Mesenchymal stem cell (in vitro differentiated cells and primary cell): ENCODE results near the gene ALG14.

Experiments used
- DNase-seq: peaks from one replicate; pipeline ENCODE4 v3.0.0-alpha.2; 2013
- H2AFZ ChIP-seq: one replicate; pipeline ENCODE4 v1.6.1; 2013; ENCODE audit warnings: low read depth, mild to moderate bottlenecking, control low read depth, inconsistent platforms, low read length, moderate library complexity
- H2AK5ac ChIP-seq: 2 replicates; pipeline ENCODE4 v1.6.1; 2013; ENCODE audit warnings: low read length, moderate library complexity, mild to moderate bottlenecking, inconsistent platforms; ENCODE audit not compliant: severe bottlenecking
- H2BK120ac ChIP-seq: one replicate; pipeline ENCODE4 v1.6.1; 2013; ENCODE audit warnings: low read depth, mild to moderate bottlenecking, inconsistent platforms, low read length, moderate library complexity
- H2BK12ac ChIP-seq, 2 experiments: one replicate each; pipeline ENCODE4 v1.6.1; 2013; ENCODE audit warnings: inconsistent platforms in 2 of 2, low read length in 2 of 2, mild to moderate bottlenecking in 2 of 2, moderate library complexity in 2 of 2, control low read depth in 1 of 2
- H2BK15ac ChIP-seq: one replicate; pipeline ENCODE4 v1.6.1; 2013; ENCODE audit warnings: mild to moderate bottlenecking, low read depth, inconsistent platforms; ENCODE audit not compliant: poor library complexity, severe bottlenecking
- H2BK5ac ChIP-seq: 2 replicates; pipeline ENCODE4 v1.6.1; 2013; ENCODE audit warnings: low read depth, mild to moderate bottlenecking, low read length, control low read depth, inconsistent platforms; ENCODE audit not compliant: poor library complexity, severe bottlenecking
- H3K14ac ChIP-seq, 2 experiments: one replicate each; pipeline ENCODE4 v1.6.1; 2013; ENCODE audit warnings: inconsistent platforms in 2 of 2, low read length in 2 of 2, control low read depth in 1 of 2, mild to moderate bottlenecking in 1 of 2, moderate library complexity in 1 of 2
- H3K18ac ChIP-seq, 2 experiments: one replicate each; pipeline ENCODE4 v1.6.1; 2013; ENCODE audit warnings: inconsistent platforms in 2 of 2, low read length in 2 of 2, control low read depth in 1 of 2, low read depth in 1 of 2, mild to moderate bottlenecking in 1 of 2
- H3K23ac ChIP-seq, 2 experiments: one replicate each; pipeline ENCODE4 v1.6.1; 2013; ENCODE audit warnings: inconsistent platforms in 2 of 2, low read length in 2 of 2, mild to moderate bottlenecking in 2 of 2, moderate library complexity in 2 of 2, control low read depth in 1 of 2
- H3K27ac ChIP-seq: 2 replicates; pipeline ENCODE4 v1.5.1; 2013; ENCODE audit warnings: mild to moderate bottlenecking, moderate library complexity, low read length, control low read depth, inconsistent platforms; ENCODE audit not compliant: poor library complexity, severe bottlenecking
- H3K27me3 ChIP-seq, 2 experiments: 2 replicates each; pipeline versions ENCODE4 v1.6.1 to v1.7.0; 2013; ENCODE audit warnings: low read length in 2 of 2, mild to moderate bottlenecking in 2 of 2, moderate library complexity in 2 of 2, control low read depth in 1 of 2, inconsistent platforms in 1 of 2; ENCODE audit not compliant: control insufficient read depth in 1 of 2, insufficient read depth in 1 of 2
- H3K36me3 ChIP-seq, 2 experiments: 2 replicates each; pipeline versions ENCODE4 v1.6.1 to v1.7.0; 2013; ENCODE audit warnings: low read length in 2 of 2, control low read depth in 1 of 2, inconsistent platforms in 1 of 2, low read depth in 1 of 2, mild to moderate bottlenecking in 1 of 2; ENCODE audit not compliant: insufficient read depth in 2 of 2, control insufficient read depth in 1 of 2
- H3K4ac ChIP-seq, 2 experiments: one replicate each; pipeline ENCODE4 v1.6.1; 2013; ENCODE audit warnings: inconsistent platforms in 2 of 2, low read length in 2 of 2, mild to moderate bottlenecking in 2 of 2, moderate library complexity in 2 of 2, control low read depth in 1 of 2, low read depth in 1 of 2
- H3K4me1 ChIP-seq: 2 replicates; pipeline ENCODE4 v1.6.1; 2013; ENCODE audit warnings: low read depth, low read length, control low read depth; ENCODE audit not compliant: control insufficient read depth, insufficient read depth
- H3K4me2 ChIP-seq: 2 replicates; pipeline ENCODE4 v1.6.1; 2013; ENCODE audit warnings: low read length, mild to moderate bottlenecking, inconsistent platforms; ENCODE audit not compliant: poor library complexity, severe bottlenecking
- H3K4me3 ChIP-seq, 2 experiments: 2 replicates each; pipeline versions ENCODE4 v1.5.1 to v1.7.0; 2013; ENCODE audit warnings: low read length in 2 of 2, mild to moderate bottlenecking in 2 of 2, control low read depth in 1 of 2, low read depth in 1 of 2; ENCODE audit not compliant: insufficient read depth in 1 of 2
- H3K79me1 ChIP-seq: replicated peaks from 2 replicates; pipeline ENCODE4 v1.6.1; 2013; ENCODE audit warnings: mild to moderate bottlenecking, control low read depth, low read length, inconsistent platforms; ENCODE audit not compliant: poor library complexity, severe bottlenecking
- H3K9ac ChIP-seq: 2 replicates; pipeline ENCODE4 v1.7.0; 2013; ENCODE audit warnings: mild to moderate bottlenecking, low read length, moderate library complexity
- H3K9me3 ChIP-seq: 2 replicates; pipeline ENCODE4 v1.7.0; 2013; ENCODE audit warnings: mild to moderate bottlenecking, low read length; ENCODE audit not compliant: control insufficient read depth
- H4K8ac ChIP-seq: one replicate; pipeline ENCODE4 v1.6.1; 2013; ENCODE audit warnings: inconsistent platforms, mild to moderate bottlenecking, low read length, moderate library complexity
- H4K91ac ChIP-seq: one replicate; pipeline ENCODE4 v1.6.1; 2013; ENCODE audit warnings: mild to moderate bottlenecking, low read length, inconsistent platforms
- WGBS: methylation state at CpG from one replicate; pipeline ENCODE4 v1.1.7; 2013; ENCODE audit warnings: mixed read lengths; 5-methylcytosine and 5-hydroxymethylcytosine counted together

Gene ALG14

DNA sequence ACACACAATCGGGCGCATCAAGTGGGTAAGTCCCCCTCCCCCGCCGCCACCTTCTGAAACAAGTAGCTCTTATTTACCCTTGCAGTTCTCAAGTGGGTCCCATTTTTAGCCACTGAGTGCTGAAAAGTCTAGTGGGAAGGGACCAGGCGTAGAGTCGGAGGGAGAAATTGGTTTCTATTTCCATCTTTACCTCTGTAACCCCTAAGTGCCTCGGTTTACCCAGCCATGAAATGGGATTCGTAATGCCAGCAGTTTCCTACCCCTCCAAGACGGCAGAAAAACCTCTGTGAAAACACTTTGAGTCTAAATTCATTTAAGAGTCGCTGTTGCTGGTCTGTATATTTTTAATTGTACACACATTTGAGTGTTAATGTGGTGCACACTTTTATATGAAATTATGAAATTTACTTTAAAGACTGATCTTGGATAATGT is 45.3 kb upstream of the ALG14 start:
- no peak overlapping the region for H2AK5ac ChIP-seq
- no peak overlapping the region for H3K27ac ChIP-seq
- H3K14ac ChIP-seq = no peak overlapping the region
- H3K23ac ChIP-seq = no peak overlapping the region
- peak overlapping the region; percentile 10 for H2AFZ ChIP-seq
- H2BK12ac ChIP-seq = no peak overlapping the region
- H3K36me3 ChIP-seq = no peaks in the 10 kb centered on the region
- peaks cover 3% of the 10 kb centered on the region for H3K4me1 ChIP-seq
- no peak overlapping the region for H3K18ac ChIP-seq
- H3K9me3 ChIP-seq = no peaks in the 10 kb centered on the region
- H3K27me3 ChIP-seq = peaks cover 0 to 36% of the 10 kb centered on the region in 2 experiments
- no peak overlapping the region for H2BK120ac ChIP-seq
- peak overlapping the region; percentile 98 for H3K4me2 ChIP-seq
- H3K4me3 ChIP-seq = peak overlapping the region; percentile 82 to 90
- H4K91ac ChIP-seq = no peak overlapping the region
- H3K79me1 ChIP-seq = peaks cover 18% of the 10 kb centered on the region
- H3K9ac ChIP-seq = peak overlapping the region; percentile 73
- no peak overlapping the region for H3K4ac ChIP-seq
- no peak for DNase-seq
- H2BK5ac ChIP-seq = no peak overlapping the region
- 38% methylated on average over 7 of the region's 10 CpGs for WGBS
- H2BK15ac ChIP-seq = no peak overlapping the region
- H4K8ac ChIP-seq = peak overlapping the region; percentile 42

DNA sequence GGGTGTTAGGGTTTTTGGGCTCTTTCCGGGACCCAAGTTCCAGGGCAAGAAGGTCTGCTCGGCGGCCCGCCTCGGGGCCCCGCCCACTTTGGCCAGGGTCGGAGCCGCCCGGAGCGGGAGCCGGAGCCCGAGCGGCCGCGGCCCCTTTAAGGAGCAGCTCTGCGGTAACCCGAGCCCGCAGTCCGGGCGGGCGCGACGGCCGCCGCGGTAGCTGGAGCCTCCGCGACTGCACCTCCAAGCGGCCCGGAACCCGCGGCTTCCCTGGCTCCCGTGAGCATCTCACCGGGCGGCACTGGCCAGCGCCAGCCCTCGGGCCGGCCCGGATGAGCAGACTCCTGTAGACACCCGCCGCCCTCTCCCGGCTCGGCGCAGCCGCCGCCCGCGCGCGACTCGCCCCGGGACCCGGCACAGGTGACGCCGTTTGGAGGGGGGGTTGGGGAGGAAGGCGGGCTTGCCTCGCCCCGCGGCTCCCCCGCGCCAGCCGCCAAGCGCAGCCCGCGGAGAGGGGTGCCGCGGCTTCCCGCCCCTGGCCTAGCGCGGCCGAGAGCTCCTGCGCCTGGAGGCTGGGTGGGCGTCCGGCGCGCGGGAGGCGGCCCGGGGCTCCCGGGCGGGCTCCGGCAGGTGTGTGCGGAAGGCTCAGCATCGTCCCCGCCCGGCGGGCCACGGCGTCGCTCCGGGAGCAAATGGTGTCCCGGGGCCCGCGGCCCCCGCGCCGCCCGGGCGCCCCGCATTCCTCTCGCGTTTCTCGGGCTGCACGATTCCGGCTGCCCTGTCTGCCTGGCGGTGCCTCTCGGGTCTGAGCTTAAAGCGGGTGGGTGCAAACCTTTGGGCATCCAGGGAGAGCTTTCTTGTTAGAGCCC is 44.7 kb upstream of the ALG14 start, which contains the start of gene TLCD4:
TLCD4 (plus strand) TSS at position 149 of the 860 bp plus-strand sequence. CDS start 26,547 bp downstream, outside the sequence.
- H4K91ac ChIP-seq = peak within 1 kb of the TSS; percentile 15
- H3K79me1 ChIP-seq = peaks cover 18% of the 10 kb centered on the region
- H2BK5ac ChIP-seq = no peak within 1 kb of the TSS
- WGBS = under 1% methylated on average over 74 of the region's 108 CpGs
- peak within 1 kb of the TSS; percentile 77 for H2BK15ac ChIP-seq
- H3K27me3 ChIP-seq = peaks cover 0 to 36% of the 10 kb centered on the region in 2 experiments
- H3K23ac ChIP-seq = no peak within 1 kb of the TSS
- H3K9ac ChIP-seq = peak within 1 kb of the TSS; percentile 73
- peak within 1 kb of the TSS; percentile 98 for H3K4me2 ChIP-seq
- H3K4ac ChIP-seq = peak within 1 kb of the TSS in 1 of 2 experiments; percentile 7
- peaks cover 3% of the 10 kb centered on the region for H3K4me1 ChIP-seq
- peak within 1 kb of the TSS; percentile 54 to 56 for H3K18ac ChIP-seq
- H3K14ac ChIP-seq = peak within 1 kb of the TSS in 1 of 2 experiments; percentile 70
- H2AFZ ChIP-seq = peak within 1 kb of the TSS; percentile 80
- H3K36me3 ChIP-seq = no peaks in the 10 kb centered on the region
- H3K9me3 ChIP-seq = no peaks in the 10 kb centered on the region
- H3K4me3 ChIP-seq = peak within 1 kb of the TSS; percentile 82 to 90
- no peak within 1 kb of the TSS for H3K27ac ChIP-seq
- DNase-seq = peak; percentile 44
- H2BK12ac ChIP-seq = peak within 1 kb of the TSS in 1 of 2 experiments; percentile 39
- no peak within 1 kb of the TSS for H2AK5ac ChIP-seq
- H2BK120ac ChIP-seq = peak within 1 kb of the TSS; percentile 5
- peak within 1 kb of the TSS; percentile 49 for H4K8ac ChIP-seq

DNA sequence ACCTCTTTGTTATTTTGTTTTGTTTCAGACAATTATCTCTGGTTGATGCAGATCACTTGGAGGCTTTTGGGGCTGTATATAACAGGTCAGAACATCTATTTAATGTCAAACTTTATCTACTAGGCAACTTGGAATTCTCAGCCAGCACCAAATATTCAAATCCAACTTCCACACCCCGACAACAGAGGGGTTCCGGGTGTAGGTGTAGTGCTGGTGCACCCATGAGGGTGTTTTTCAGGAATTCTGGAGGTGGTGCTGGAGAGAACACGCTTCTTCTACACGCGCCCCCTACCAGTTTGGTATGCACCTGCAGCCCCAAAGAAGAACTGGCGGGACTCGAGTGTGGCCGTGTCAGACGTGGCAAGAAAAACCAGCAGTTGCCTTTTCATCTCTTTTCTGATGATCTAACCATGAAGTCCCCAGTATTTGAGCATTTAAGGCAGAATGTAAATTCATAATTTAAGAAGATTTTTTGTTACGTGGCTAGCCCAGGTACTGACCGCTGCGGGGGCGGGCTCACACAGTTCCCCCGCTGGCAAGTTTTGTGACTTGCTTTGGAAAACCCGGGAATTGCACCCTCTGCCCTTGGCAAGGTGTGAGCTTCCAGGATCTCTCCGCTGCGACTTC is 43.9 kb upstream of the ALG14 start:
- H3K14ac ChIP-seq = no peak overlapping the region
- peak overlapping the region; percentile 82 to 90 for H3K4me3 ChIP-seq
- H2BK15ac ChIP-seq = no peak overlapping the region
- no peak overlapping the region for H3K18ac ChIP-seq
- H3K23ac ChIP-seq = no peak overlapping the region
- no peak overlapping the region for H4K8ac ChIP-seq
- DNase-seq = peak; percentile 57
- no peak overlapping the region for H2BK120ac ChIP-seq
- H3K79me1 ChIP-seq = peaks cover 14% of the 10 kb centered on the region
- H3K9ac ChIP-seq = peak overlapping the region; percentile 73
- H2AFZ ChIP-seq = peak overlapping the region; percentile 80
- no peaks in the 10 kb centered on the region for H3K9me3 ChIP-seq
- H2AK5ac ChIP-seq = no peak overlapping the region
- H3K36me3 ChIP-seq = no peaks in the 10 kb centered on the region
- no peak overlapping the region for H3K27ac ChIP-seq
- peaks cover 3% of the 10 kb centered on the region for H3K4me1 ChIP-seq
- H2BK12ac ChIP-seq = no peak overlapping the region
- H3K4ac ChIP-seq = no peak overlapping the region
- peaks cover 0 to 40% of the 10 kb centered on the region in 2 experiments for H3K27me3 ChIP-seq
- no peak overlapping the region for H4K91ac ChIP-seq
- peak overlapping the region; percentile 98 for H3K4me2 ChIP-seq
- WGBS = 1% methylated on average over 17 of the region's 17 CpGs
- no peak overlapping the region for H2BK5ac ChIP-seq

DNA sequence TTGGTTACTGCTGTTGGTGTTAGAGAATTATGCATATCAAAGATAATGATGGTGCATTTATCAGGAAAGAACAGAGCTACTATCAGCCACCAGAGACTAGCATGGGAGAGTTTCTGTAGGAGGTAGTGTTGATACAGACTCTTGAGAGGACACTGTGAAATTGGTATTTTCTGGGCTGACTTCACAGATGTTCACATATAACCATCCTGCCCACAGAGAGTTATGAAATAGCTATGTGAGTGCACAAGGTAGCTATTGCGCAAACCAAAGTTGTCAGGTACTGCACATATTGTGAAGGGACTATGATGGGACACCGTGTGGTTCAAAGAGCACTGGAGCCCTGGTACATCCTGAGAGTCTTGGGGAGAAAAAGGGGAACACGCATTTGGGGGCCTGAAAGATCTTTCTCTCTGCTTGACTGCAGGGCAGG is 43.0 kb upstream of the ALG14 start:
- H3K18ac ChIP-seq = no peak overlapping the region
- no peak for DNase-seq
- no peaks in the 10 kb centered on the region for H3K36me3 ChIP-seq
- no peak overlapping the region for H4K91ac ChIP-seq
- H3K79me1 ChIP-seq = peaks cover 8% of the 10 kb centered on the region
- no peak overlapping the region for H3K27ac ChIP-seq
- H3K4me2 ChIP-seq = no peak overlapping the region
- H3K14ac ChIP-seq = no peak overlapping the region
- WGBS = 81% methylated on average over 3 of the region's 3 CpGs
- no peak overlapping the region for H4K8ac ChIP-seq
- H2BK15ac ChIP-seq = no peak overlapping the region
- no peaks in the 10 kb centered on the region for H3K9me3 ChIP-seq
- no peak overlapping the region for H2BK120ac ChIP-seq
- no peak overlapping the region for H2AK5ac ChIP-seq
- H3K4ac ChIP-seq = no peak overlapping the region
- H3K27me3 ChIP-seq = peaks cover 0 to 43% of the 10 kb centered on the region in 2 experiments
- H3K9ac ChIP-seq = no peak overlapping the region
- H3K4me3 ChIP-seq = no peak overlapping the region
- H2AFZ ChIP-seq = no peak overlapping the region
- H2BK12ac ChIP-seq = no peak overlapping the region
- peaks cover 3% of the 10 kb centered on the region for H3K4me1 ChIP-seq
- H3K23ac ChIP-seq = no peak overlapping the region
- no peak overlapping the region for H2BK5ac ChIP-seq
